B cell (primary cell): Measurements from ENCODE around the gene MAP1S. TPM values are rescaled to one million over a fixed set of nuclear protein-coding genes. Genes with fewer than 3 reads are reported as not detected.
"Not testable (repeated sequence)": the region's sequence is repeated elsewhere in the genome, so short reads cannot be mapped to it uniquely, and the experiment has no call there.

ENCODE experiments used
- ATAC-seq: fragments of 200-7000 bp; cut with Tn5 transposase; one replicate; pipeline ENCODE4 v1.10.0; 2021; ENCODE audit warnings: low read depth, mild to moderate bottlenecking, moderate number of reproducible peaks, moderate library complexity
- CTCF ChIA-PET: fragments of 350-600 bp; sonication (Branson Sonifier 250); formaldehyde crosslinking; loops from one replicate; lab custom pipeline; 2021; ENCODE audit warnings: antibody characterized with exemption, inconsistent platforms; lab: Charles Lee
- POLR2A ChIA-PET: fragments of 350-600 bp; sonication (Branson Sonifier 250); formaldehyde crosslinking; loops from one replicate; lab custom pipeline; 2021; ENCODE audit warnings: antibody characterized with exemption; lab: Charles Lee
- DNase-seq: peaks from one replicate; pipeline ENCODE4 v3.0.0; 2013
- H2AFZ ChIP-seq: 2 replicates; pipeline ENCODE4 v1.6.1; 2012; ENCODE audit warnings: mild to moderate bottlenecking, low read depth, low read length; ENCODE audit not compliant: insufficient read depth, poor library complexity, severe bottlenecking
- H3K27ac ChIP-seq, 2 donors: 1 replicate in 1 of 2; 2 replicates in 1 of 2; pipeline ENCODE4 v1.5.1; 2012 to 2013; ENCODE audit warnings: low read length in 2 of 2, mild to moderate bottlenecking in 2 of 2, moderate library complexity in 1 of 2
- H3K27me3 ChIP-seq, 4 experiments: fragments of 200-600 bp in 1 of 4; sonication (generic) in 1 of 4; replicated peaks in 1 of 4; 1 replicate in 2 of 4; 2 replicates in 2 of 4; pipeline versions ENCODE4 v1.6.1 to v1.7.0; 2013 to 2016; ENCODE audit warnings: low read length in 3 of 4, mild to moderate bottlenecking in 2 of 4, mixed read lengths in 1 of 4, moderate library complexity in 1 of 4; ENCODE audit not compliant: insufficient read depth in 4 of 4, control insufficient read depth in 3 of 4; ENCODE audit errors: control extremely low read depth in 1 of 4
- H3K36me3 ChIP-seq, 2 experiments: replicated peaks in 1 of 2; 1 replicate in 1 of 2; 2 replicates in 1 of 2; pipeline versions ENCODE4 v1.6.1 to v1.7.1; 2013; ENCODE audit warnings: low read length in 1 of 2; ENCODE audit not compliant: insufficient read depth in 2 of 2, control insufficient read depth in 1 of 2; ENCODE audit errors: control extremely low read depth in 1 of 2, extremely low read depth in 1 of 2
- H3K4me1 ChIP-seq, 2 donors: fragments of 200-600 bp in 1 of 2; sonication (generic) in 1 of 2; 1 replicate in 1 of 2; 2 replicates in 1 of 2; pipeline versions ENCODE4 v1.5.1 to v1.6.1; 2013 to 2017; ENCODE audit warnings: low read length in 2 of 2; ENCODE audit not compliant: control insufficient read depth in 2 of 2, insufficient read depth in 2 of 2
- H3K4me2 ChIP-seq: replicated peaks from 2 replicates; pipeline ENCODE3; 2012; ENCODE audit warnings: mild to moderate bottlenecking, low read depth, low read length; ENCODE audit not compliant: poor library complexity, severe bottlenecking
- H3K4me3 ChIP-seq, 5 experiments: fragments of 200-600 bp in 1 of 5; sonication (generic) in 1 of 5; 1 replicate in 3 of 5; 2 replicates in 2 of 5; pipeline versions ENCODE4 v1.5.1 to v1.7.0; 2011 to 2016; ENCODE audit warnings: low read length in 4 of 5, mild to moderate bottlenecking in 4 of 5, low read depth in 2 of 5, control low read depth in 1 of 5, moderate library complexity in 1 of 5; ENCODE audit not compliant: insufficient read depth in 1 of 5; ENCODE audit errors: control extremely low read depth in 1 of 5, extremely low read depth in 1 of 5
- H3K79me2 ChIP-seq: fragments of 200-600 bp; sonication (generic); one replicate; pipeline ENCODE4 v1.6.0; 2016; ENCODE audit warnings: low read length; ENCODE audit not compliant: control insufficient read depth, insufficient read depth
- H3K9ac ChIP-seq: fragments of 200-600 bp; sonication (generic); 2 replicates; pipeline ENCODE4 v1.6.1; 2017; ENCODE audit warnings: mild to moderate bottlenecking, low read length, moderate library complexity
- H3K9me3 ChIP-seq, 3 donors: one replicate each; pipeline versions ENCODE4 v1.6.1 to v1.7.1; 2013; ENCODE audit warnings: low read length in 2 of 3; ENCODE audit not compliant: control insufficient read depth in 2 of 3, insufficient read depth in 1 of 3; ENCODE audit errors: control extremely low read depth in 1 of 3
- H4K20me1 ChIP-seq: 2 replicates; pipeline ENCODE4 v1.6.0; 2012; ENCODE audit warnings: mild to moderate bottlenecking, low read length; ENCODE audit not compliant: insufficient read depth, control insufficient read depth, poor library complexity, severe bottlenecking
- H3K27ac Mint-ChIP-seq: one replicate; pipeline ENCODE4 v1.8.0; 2021; ENCODE audit warnings: mixed read lengths
- H3K27me3 Mint-ChIP-seq: one replicate; pipeline ENCODE4 v1.8.0; 2021; ENCODE audit warnings: mixed read lengths
- H3K4me1 Mint-ChIP-seq: one replicate; pipeline ENCODE4 v1.8.0; 2021; ENCODE audit warnings: mixed read lengths
- H3K4me3 Mint-ChIP-seq: one replicate; pipeline ENCODE4 v1.8.0; 2021; ENCODE audit warnings: mixed read lengths
- H3K9me3 Mint-ChIP-seq: one replicate; pipeline ENCODE4 v1.8.0; 2022; ENCODE audit warnings: mixed read lengths; ENCODE audit not compliant: insufficient read depth
- EZH2 ChIP-seq: IDR thresholded peaks from 2 replicates; pipeline ENCODE4 v1.6.1; 2012; ENCODE audit warnings: borderline replicate concordance, low read depth, mild to moderate bottlenecking, moderate library complexity, low read length; ENCODE audit not compliant: insufficient read depth, poor library complexity, severe bottlenecking
- WGBS: methylation state at CpG from one replicate; pipeline ENCODE4 v1.1.5; 2013; ENCODE audit warnings: missing lambda C conversion rate; ENCODE audit not compliant: insufficient coverage; 5-methylcytosine and 5-hydroxymethylcytosine counted together
- intact Hi-C: fragments of 100-400 bp; cut with micrococcal nuclease; formaldehyde crosslinking; loops from one replicate; pipeline ENCODE4 v1.10.0; 2022
- polyA plus RNA-seq: library from polyadenylated mRNA; depleted of rRNA; stranded (reverse); fragments of >200 nt; gene quantifications from 2 replicates; pipeline ENCODE4 v1.2.3, GENCODE V29; 2012
- total RNA-seq, 2 donors: library from RNA; stranded (reverse); fragments of 120-200 nt in 1 of 2; gene quantifications; 1 replicate in 1 of 2; 2 replicates in 1 of 2; pipeline versions ENCODE4 v1.2.3 to v1.2.4, GENCODE V29; 2013 to 2022
- TF ChIP-seq, protein P1 (sequence below): fragments of 200-600 bp; IDR thresholded peaks from one replicate; pipeline ENCODE4 v1.8.0; 2022; ENCODE audit warnings: antibody characterized with exemption, mild to moderate bottlenecking

Gene MAP1S
- total and polyA plus RNA-seq, 2 donors (not counting 1 experiment from before 2014, with no cell fraction given) = 38.2 to 83.0 TPM

DNA sequence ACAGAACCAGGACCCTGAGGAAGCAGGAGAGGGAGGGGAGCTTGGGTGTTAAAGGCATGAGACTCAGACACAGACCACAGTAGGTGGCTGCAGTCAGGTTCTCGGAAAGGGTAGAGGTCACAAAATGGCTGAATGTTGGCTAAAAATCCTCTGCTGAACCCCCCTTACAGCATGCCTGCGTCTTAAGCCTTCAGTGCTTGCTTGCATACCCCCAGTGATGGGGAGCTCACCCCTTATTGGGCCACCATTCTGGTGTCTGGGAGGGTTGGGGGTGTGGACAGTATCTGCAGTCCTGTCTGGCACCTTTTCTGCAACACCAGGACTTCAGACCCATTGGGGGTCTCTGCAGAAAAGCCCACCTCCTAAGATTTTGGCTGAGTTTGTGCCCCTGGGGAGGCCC is 61.5 kb downstream of the MAP1S start:
- Mint-ChIP-seq H3K9me3 (no peaks in the 10 kb centered on the region), H3K27me3 (no peaks in the 10 kb centered on the region), H3K27ac (peak overlapping the region; percentile 68), H3K4me1 (peaks cover 34% of the 10 kb centered on the region), H3K4me3 (no peak overlapping the region)
- CTCF ChIA-PET = interaction anchor here (1.2 to 1.7 kb wide), 4 partner anchors 11 to 207 kb away, joined by 3 to 4 read pairs (median 3); no protein-coding TSS in a partner anchor
- H3K4me2 ChIP-seq = no peak overlapping the region
- peaks cover 0 to 43% of the 10 kb centered on the region in 2 experiments for H3K36me3 ChIP-seq
- 100% methylated on average over 2 of the region's 2 CpGs for WGBS
- no peak overlapping the region for H2AFZ ChIP-seq
- H3K4me1 ChIP-seq = peaks cover 31 to 42% of the 10 kb centered on the region in 2 donors
- intact Hi-C loops = no loop called here
- ATAC-seq = no peak
- H3K9ac ChIP-seq = no peak overlapping the region
- peak; percentile 17 for DNase-seq
- H4K20me1 ChIP-seq = peaks cover 15% of the 10 kb centered on the region
- H3K4me3 ChIP-seq = no peak overlapping the region
- H3K27me3 ChIP-seq = no peaks in the 10 kb centered on the region
- H3K27ac ChIP-seq = peak overlapping the region in 1 of 2 donors; percentile 43
- no peak for TF ChIP-seq EZH2
- TF ChIP-seq, protein P1, sequence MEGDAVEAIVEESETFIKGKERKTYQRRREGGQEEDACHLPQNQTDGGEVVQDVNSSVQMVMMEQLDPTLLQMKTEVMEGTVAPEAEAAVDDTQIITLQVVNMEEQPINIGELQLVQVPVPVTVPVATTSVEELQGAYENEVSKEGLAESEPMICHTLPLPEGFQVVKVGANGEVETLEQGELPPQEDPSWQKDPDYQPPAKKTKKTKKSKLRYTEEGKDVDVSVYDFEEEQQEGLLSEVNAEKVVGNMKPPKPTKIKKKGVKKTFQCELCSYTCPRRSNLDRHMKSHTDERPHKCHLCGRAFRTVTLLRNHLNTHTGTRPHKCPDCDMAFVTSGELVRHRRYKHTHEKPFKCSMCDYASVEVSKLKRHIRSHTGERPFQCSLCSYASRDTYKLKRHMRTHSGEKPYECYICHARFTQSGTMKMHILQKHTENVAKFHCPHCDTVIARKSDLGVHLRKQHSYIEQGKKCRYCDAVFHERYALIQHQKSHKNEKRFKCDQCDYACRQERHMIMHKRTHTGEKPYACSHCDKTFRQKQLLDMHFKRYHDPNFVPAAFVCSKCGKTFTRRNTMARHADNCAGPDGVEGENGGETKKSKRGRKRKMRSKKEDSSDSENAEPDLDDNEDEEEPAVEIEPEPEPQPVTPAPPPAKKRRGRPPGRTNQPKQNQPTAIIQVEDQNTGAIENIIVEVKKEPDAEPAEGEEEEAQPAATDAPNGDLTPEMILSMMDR = no peak
- no peaks in the 10 kb centered on the region for H3K9me3 ChIP-seq
- POLR2A ChIA-PET = interaction anchor here (1.0 kb wide), 1 partner anchor 79 kb away, joined by 4 read pairs; the partner anchor contains the start of gene RPL18A
- peaks cover 24% of the 10 kb centered on the region for H3K79me2 ChIP-seq

- not testable (repeated sequence) for H3K27ac Mint-ChIP-seq
Measured at GRCh38 chr19:17783721-17784120, 64.4 kb downstream of the MAP1S start.

More at GRCh38 chr19:17783721-17784120, 64.4 kb downstream of the MAP1S start:
- not testable (repeated sequence) for H2AFZ ChIP-seq, H3K4me3 Mint-ChIP-seq, ATAC-seq, H3K27me3 ChIP-seq, H3K9me3 Mint-ChIP-seq, H3K9me3 ChIP-seq, H3K79me2 ChIP-seq, H3K4me3 ChIP-seq, H3K27ac ChIP-seq, DNase-seq, H3K4me2 ChIP-seq, H3K9ac ChIP-seq, H3K27me3 Mint-ChIP-seq
- ChIA-PET POLR2A (interaction anchor here (0.7 kb wide), 1 partner anchor 159 kb away, joined by 3 read pairs; no protein-coding TSS in a partner anchor), CTCF (interaction anchor here (1.1 to 6.1 kb wide), 19 partner anchors 8 to 288 kb away, joined by 3 to 75 read pairs (median 7); partner anchors contain the start of genes JAK3 and RPL18A)
- H3K4me1 Mint-ChIP-seq = peaks cover 11% of the 10 kb centered on the region
- Histone ChIP-seq H3K36me3 (peaks cover 3 to 53% of the 10 kb centered on the region in 2 experiments), H3K4me1 (peaks cover 6 to 13% of the 10 kb centered on the region in 2 donors), H4K20me1 (peaks cover 11% of the 10 kb centered on the region)
- intact Hi-C loops = loop anchor here (1.0 kb wide), 3 partner anchors 17 to 79 kb away; no protein-coding TSS in a partner anchor
- WGBS = 90% methylated on average over 2 of the region's 5 CpGs

Other genes with a start within 250 kb of the MAP1S start
- 9.5 and 11.5 TPM in 2 replicates for gene SLC27A1, start 249.0 kb upstream of the MAP1S start, total RNA-seq
- gene SLC27A1, start 249.0 kb upstream of the MAP1S start, polyA plus RNA-seq = 4.1 and 5.1 TPM in 2 replicates
- 83.3 and 88.5 TPM in 2 replicates for gene PGLS, start 207.8 kb upstream of the MAP1S start, total RNA-seq
- 55.2 and 74.2 TPM in 2 replicates for gene PGLS, start 207.8 kb upstream of the MAP1S start, polyA plus RNA-seq
- gene COLGALT1, start 163.8 kb upstream of the MAP1S start, total RNA-seq = 108 and 109 TPM in 2 replicates
- gene COLGALT1, start 163.8 kb upstream of the MAP1S start, polyA plus RNA-seq = 126 and 219 TPM in 2 replicates
- gene UNC13A, start 31.1 kb upstream of the MAP1S start, total RNA-seq = 0.10 TPM in 2 replicates
- gene UNC13A, start 31.1 kb upstream of the MAP1S start, polyA plus RNA-seq = 0.03 TPM in 1 of 2 replicates, not detected in the other
- gene FCHO1, start 32.0 kb downstream of the MAP1S start, total RNA-seq = 149 and 162 TPM in 2 replicates
- gene FCHO1, start 32.0 kb downstream of the MAP1S start, polyA plus RNA-seq = 83.0 and 85.7 TPM in 2 replicates
- gene B3GNT3, start 75.7 kb downstream of the MAP1S start, total RNA-seq = not detected in 2 replicates
- 0.06 TPM in 1 of 2 replicates, not detected in the other for gene B3GNT3, start 75.7 kb downstream of the MAP1S start, polyA plus RNA-seq
- 3.6 and 5.0 TPM in 2 replicates for gene INSL3, start 102.0 kb downstream of the MAP1S start, total RNA-seq
- 3.4 and 6.1 TPM in 2 replicates for gene INSL3, start 102.0 kb downstream of the MAP1S start, polyA plus RNA-seq
- gene JAK3, start 128.5 kb downstream of the MAP1S start, total RNA-seq = 142 and 143 TPM in 2 replicates
- 78.6 and 102 TPM in 2 replicates for gene JAK3, start 128.5 kb downstream of the MAP1S start, polyA plus RNA-seq
- 3,099 and 3,228 TPM in 2 replicates for gene RPL18A, start 140.4 kb downstream of the MAP1S start, total RNA-seq
- gene RPL18A, start 140.4 kb downstream of the MAP1S start, polyA plus RNA-seq = 3,761 and 3,796 TPM in 2 replicates
- 0.07 and 0.12 TPM in 2 replicates for gene SLC5A5, start 152.5 kb downstream of the MAP1S start, total RNA-seq
- 0.40 and 0.58 TPM in 2 replicates for gene SLC5A5, start 152.5 kb downstream of the MAP1S start, polyA plus RNA-seq
- 25.0 and 26.9 TPM in 2 replicates for gene CCDC124, start 213.5 kb downstream of the MAP1S start, total RNA-seq
- 56.8 and 57.8 TPM in 2 replicates for gene CCDC124, start 213.5 kb downstream of the MAP1S start, polyA plus RNA-seq
- not detected in 2 replicates for gene KCNN1, start 247.6 kb downstream of the MAP1S start, total RNA-seq
- 0.04 TPM in 1 of 2 replicates, not detected in the other for gene KCNN1, start 247.6 kb downstream of the MAP1S start, polyA plus RNA-seq